ENCODE results near the gene FLNC.

The FLNC gene

DNA sequence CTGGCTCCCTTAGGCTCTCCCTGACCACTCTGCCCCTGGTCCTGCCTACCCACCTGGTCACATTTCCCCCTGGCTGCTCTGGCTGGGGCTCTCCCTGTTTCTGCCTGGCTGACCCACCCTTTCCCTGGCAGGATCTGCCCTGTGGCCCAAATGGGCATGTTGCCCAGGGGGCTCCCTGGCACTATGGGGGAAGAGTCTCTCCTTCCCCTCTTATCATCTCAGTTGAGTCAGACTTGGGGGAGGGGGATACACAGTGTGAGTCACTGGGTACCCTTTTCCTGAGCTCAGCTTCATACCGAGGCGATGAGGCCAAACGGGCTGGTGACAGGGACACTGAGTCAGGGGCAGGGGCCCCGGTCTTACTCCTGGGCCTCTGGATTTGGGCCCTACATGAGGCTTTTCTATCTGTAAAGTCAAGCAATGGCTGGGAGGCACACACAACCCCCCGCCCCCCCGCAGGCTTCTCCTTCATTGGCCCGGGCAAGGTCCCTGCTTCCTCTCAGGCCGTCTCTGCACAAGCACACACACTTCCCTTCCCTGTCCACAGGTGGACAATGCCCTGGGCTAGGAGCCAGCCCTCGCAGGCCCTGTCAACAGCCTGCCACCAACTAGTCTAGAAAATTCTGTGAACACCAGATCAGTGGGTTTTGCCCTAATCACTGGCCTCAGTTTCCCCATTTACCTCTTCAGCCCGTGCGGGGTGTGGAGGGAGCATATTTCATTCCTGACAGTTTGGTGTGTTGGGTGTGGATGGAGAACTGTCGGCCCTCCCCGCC, 627 bp upstream of the FLNC start:
- DNase-seq (ENCODE audit: extremely low spot score): no peak
- ChIA-PET CTCF (no interaction called here), POLR2A (interaction anchor here (1.0 kb wide), 1 partner anchor 89 kb away, joined by 3 read pairs; no protein-coding TSS in a partner anchor)
- TF ChIP-seq L3MBTL2 (conservative IDR thresholded peaks at IDR 0.05) (no peak), FOXA1 (IDR thresholded peaks at IDR 0.05) (no peak), LEF1 (IDR thresholded peaks at IDR 0.05; ENCODE audit: borderline replicate concordance) (no peak), ELF4 (IDR thresholded peaks at IDR 0.05) (no peak), SP1 (IDR thresholded peaks at IDR 0.05) (no peak), FOXM1 (IDR thresholded peaks at IDR 0.05; ENCODE audit: borderline replicate concordance) (no peak), HDGF (IDR thresholded peaks at IDR 0.05; ENCODE audit: borderline replicate concordance) (no peak), NFRKB (IDR thresholded peaks at IDR 0.05) (no peak), CTBP1 (IDR thresholded peaks at IDR 0.05; ENCODE audit: borderline replicate concordance) (no peak), SUZ12 (IDR thresholded peaks at IDR 0.05) (no peak), TARDBP (IDR thresholded peaks at IDR 0.05) (no peak), FOXK2 (IDR thresholded peaks at IDR 0.05) (no peak), BHLHE40 (IDR thresholded peaks at IDR 0.05; ENCODE audit: borderline replicate concordance) (no peak), ARNT (IDR thresholded peaks at IDR 0.05) (no peak)
- TF ChIP-seq, protein P1, sequence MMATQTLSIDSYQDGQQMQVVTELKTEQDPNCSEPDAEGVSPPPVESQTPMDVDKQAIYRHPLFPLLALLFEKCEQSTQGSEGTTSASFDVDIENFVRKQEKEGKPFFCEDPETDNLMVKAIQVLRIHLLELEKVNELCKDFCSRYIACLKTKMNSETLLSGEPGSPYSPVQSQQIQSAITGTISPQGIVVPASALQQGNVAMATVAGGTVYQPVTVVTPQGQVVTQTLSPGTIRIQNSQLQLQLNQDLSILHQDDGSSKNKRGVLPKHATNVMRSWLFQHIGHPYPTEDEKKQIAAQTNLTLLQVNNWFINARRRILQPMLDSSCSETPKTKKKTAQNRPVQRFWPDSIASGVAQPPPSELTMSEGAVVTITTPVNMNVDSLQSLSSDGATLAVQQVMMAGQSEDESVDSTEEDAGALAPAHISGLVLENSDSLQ (IDR thresholded peaks at IDR 0.05): no peak

DNA sequence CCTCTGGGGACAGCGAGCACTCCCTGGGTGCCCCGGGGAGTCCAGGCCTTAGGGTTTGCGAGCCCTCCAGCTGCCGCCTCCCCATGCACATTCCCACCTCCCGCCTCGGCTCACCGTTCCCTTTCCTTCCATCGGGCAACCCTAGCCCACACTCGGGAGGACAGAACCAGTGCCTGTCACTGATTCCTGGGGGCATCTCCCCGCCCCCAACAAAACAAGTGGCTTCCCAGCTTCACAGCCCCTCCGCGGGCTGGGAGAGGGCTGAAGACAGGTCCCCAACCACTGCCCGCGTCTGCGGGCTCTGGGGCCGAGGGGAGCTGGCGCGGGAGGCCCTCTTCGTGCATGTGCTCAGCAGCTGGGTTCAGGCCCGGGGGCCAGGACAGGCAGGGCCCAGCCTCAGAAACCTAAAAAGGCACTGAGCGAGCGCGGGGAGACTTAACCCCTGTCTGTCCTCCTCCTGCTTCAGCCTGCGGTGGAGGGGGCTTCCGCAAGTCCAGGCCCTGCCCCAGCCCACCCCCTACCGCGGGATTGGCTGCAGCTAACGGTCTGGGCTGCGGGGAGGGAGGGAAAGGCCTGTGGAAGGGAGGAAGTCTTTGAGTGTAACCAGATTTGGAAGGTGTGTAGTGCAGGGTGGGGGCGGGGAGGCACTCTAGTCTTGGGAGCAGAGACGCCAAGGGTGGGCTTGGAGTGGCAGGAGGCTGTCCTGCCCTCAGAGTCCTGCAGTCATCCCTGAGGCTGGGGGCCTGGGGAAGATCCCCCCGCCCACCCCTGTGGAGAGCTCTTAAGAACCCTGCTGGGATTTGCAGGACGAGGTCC, 1.2 kb downstream of the FLNC start:
- TF ChIP-seq L3MBTL2 (conservative IDR thresholded peaks at IDR 0.05) (peak; percentile 82), CTBP1 (IDR thresholded peaks at IDR 0.05; ENCODE audit: borderline replicate concordance) (no peak)
- ChIA-PET CTCF (interaction anchor here (0.5 to 3.2 kb wide), 3 partner anchors 10 to 807 kb away, joined by 3 to 15 read pairs (median 3); no protein-coding TSS in a partner anchor), POLR2A (interaction anchor here (0.6 to 3.0 kb wide), 10 partner anchors 9 to 376 kb away, joined by 3 to 32 read pairs (median 4); partner anchors contain the start of genes ATP6V1F, CALU and HILPDA)
- DNase-seq (ENCODE audit: extremely low spot score): peak; percentile 69

DNA sequence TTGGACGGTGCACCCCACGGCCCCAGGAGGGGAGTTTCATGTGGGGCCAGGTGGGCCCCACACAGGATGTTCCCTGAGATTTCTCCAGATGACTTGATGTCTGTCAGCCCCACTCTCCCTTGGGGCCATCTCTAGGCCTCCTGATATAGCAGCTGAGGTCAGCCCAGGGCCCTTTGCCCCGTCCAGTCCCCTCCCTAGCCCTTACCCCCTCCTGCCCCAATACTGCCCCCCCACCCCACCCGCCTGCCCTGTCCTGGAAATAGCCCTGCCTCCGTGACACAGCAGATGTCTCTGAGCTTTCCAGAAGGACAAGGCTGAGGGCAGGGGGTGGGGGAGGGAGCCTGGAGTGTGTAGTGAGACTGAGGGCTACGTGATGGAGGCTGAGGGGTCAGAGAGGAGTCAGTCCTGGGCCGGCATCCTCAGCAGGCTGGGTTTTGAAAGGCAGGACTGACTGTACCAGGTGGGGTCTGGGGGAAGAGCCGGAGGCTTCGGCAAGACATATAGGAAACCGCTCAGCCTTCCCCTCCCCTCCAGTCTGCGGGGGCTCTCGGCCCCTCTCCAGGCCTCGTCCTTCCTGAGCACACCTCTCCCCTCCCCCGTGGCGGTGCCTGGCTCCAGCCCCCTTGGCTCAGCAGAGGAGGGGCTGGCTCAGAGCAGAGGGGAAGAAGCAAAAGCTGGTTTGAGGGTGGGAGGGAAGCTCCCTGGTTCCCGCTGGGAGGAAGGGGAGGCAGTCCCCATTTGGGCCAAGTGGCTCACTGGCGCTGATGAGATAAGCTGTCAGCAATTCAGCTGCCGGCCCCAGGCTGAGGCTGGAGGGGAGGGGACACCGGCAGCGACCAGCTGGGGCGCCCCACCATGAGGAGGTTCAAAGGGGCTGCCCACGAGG, 2.0 kb downstream of the FLNC start:
- no peak for TF ChIP-seq FOXK2 (IDR thresholded peaks at IDR 0.05)
- no peak for TF ChIP-seq SP1 (IDR thresholded peaks at IDR 0.05)
- TF ChIP-seq BHLHE40 (IDR thresholded peaks at IDR 0.05; ENCODE audit: borderline replicate concordance): no peak
- TF ChIP-seq FOXA1 (IDR thresholded peaks at IDR 0.05): no peak
- no peak for TF ChIP-seq TARDBP (IDR thresholded peaks at IDR 0.05)
- CTCF ChIA-PET: interaction anchor here (0.6 to 3.2 kb wide), 3 partner anchors 9 to 28 kb away, joined by 3 to 15 read pairs (median 3); no protein-coding TSS in a partner anchor
- DNase-seq (ENCODE audit: extremely low spot score): no peak
- POLR2A ChIA-PET: interaction anchor here (0.5 to 3.0 kb wide), 11 partner anchors 8 to 1338 kb away, joined by 3 to 32 read pairs (median 3); partner anchors contain the start of genes ATP6V1F, CALU, CCDC136 and HILPDA

DNA sequence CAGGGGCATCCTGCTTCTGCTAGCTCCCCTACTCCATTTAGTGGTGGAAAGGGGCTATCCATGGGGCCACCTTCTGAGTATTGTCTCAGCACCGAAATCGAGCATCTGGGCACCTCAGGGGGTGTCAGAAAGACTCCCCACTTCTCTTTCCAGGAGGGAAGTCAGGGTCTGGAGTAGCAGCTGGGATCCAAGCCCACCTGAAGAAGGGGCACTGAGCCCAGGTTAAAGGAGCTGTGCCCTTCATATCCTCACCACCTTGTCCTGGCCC, 2.6 kb downstream of the FLNC start:
- POLR2A ChIA-PET: interaction anchor here (0.5 to 3.0 kb wide), 7 partner anchors 9 to 1337 kb away, joined by 3 to 32 read pairs (median 3); partner anchors contain the start of genes ATP6V1F and CCDC136
- CTCF ChIA-PET: interaction anchor here (0.9 to 3.2 kb wide), 2 partner anchors 9 to 27 kb away, joined by 3 to 15 read pairs; no protein-coding TSS in a partner anchor
- TF ChIP-seq SUZ12 (IDR thresholded peaks at IDR 0.05) (no peak), ELF4 (IDR thresholded peaks at IDR 0.05) (no peak), BHLHE40 (IDR thresholded peaks at IDR 0.05; ENCODE audit: borderline replicate concordance) (no peak), HDGF (IDR thresholded peaks at IDR 0.05; ENCODE audit: borderline replicate concordance) (no peak), L3MBTL2 (conservative IDR thresholded peaks at IDR 0.05) (no peak), NFRKB (IDR thresholded peaks at IDR 0.05) (no peak), LEF1 (IDR thresholded peaks at IDR 0.05; ENCODE audit: borderline replicate concordance) (no peak), ARNT (IDR thresholded peaks at IDR 0.05) (no peak), FOXK2 (IDR thresholded peaks at IDR 0.05) (no peak), ZNF384 (IDR thresholded peaks at IDR 0.05) (no peak), FOXM1 (IDR thresholded peaks at IDR 0.05; ENCODE audit: borderline replicate concordance) (no peak), CTBP1 (IDR thresholded peaks at IDR 0.05; ENCODE audit: borderline replicate concordance) (no peak), FOXA1 (IDR thresholded peaks at IDR 0.05) (no peak), SP1 (IDR thresholded peaks at IDR 0.05) (no peak), TARDBP (IDR thresholded peaks at IDR 0.05) (no peak)
- TF ChIP-seq, protein P1 (IDR thresholded peaks at IDR 0.05): no peak
- no peak for DNase-seq (ENCODE audit: extremely low spot score)

DNA sequence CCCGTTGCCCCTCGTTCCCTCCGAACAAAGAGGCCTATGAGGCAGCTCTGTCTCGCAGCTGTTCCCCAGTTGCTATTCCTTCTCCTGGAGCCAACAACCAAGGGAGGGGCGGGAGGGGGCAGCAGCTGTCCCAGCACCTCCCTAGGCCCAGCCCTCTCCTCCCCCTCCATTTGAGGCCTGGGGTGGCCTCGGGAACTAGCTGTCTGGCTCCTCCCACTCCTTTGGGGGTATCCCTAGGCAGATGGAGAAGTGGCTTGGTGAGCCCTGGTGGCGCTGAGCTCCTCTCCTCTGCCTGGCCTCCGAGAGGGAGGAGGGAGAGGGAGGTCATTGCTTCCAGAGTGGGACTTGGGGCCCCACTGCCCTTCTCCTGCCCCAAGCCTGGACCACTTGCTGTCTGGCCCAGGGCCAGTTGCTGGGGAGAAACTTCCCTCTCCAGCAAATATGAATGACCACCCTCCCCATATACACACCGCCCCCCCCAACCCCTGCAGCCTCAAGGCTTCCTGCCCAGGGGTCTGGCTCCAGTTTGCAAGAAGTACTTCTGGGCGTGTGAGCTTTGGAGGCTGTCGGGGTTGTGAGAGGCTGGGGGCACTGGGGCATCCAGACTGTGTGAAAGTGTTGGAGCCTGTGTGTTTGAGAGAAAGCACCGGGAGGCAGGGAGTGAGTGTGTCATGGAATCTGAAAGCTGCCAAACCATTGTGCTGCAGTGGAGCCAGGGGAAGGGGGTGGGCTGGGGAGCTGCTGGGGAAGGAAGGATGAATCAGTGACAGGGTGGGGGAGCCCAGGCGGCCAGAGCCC, 3.1 kb downstream of the FLNC start:
- ChIA-PET CTCF (interaction anchor here (0.9 to 3.2 kb wide), 2 partner anchors 8 to 27 kb away, joined by 3 to 15 read pairs; no protein-coding TSS in a partner anchor), POLR2A (interaction anchor here (0.6 to 3.0 kb wide), 6 partner anchors 10 to 93 kb away, joined by 3 to 32 read pairs (median 4); partner anchors contain the start of genes ATP6V1F and CCDC136)
- TF ChIP-seq ZNF384 (IDR thresholded peaks at IDR 0.05): no peak
- no peak for TF ChIP-seq TARDBP (IDR thresholded peaks at IDR 0.05)
- no peak for TF ChIP-seq SP1 (IDR thresholded peaks at IDR 0.05)
- TF ChIP-seq FOXM1 (IDR thresholded peaks at IDR 0.05; ENCODE audit: borderline replicate concordance): no peak
- no peak for TF ChIP-seq FOXA1 (IDR thresholded peaks at IDR 0.05)
- TF ChIP-seq ARNT (IDR thresholded peaks at IDR 0.05): no peak
- no peak for TF ChIP-seq HDGF (IDR thresholded peaks at IDR 0.05; ENCODE audit: borderline replicate concordance)
- TF ChIP-seq LEF1 (IDR thresholded peaks at IDR 0.05; ENCODE audit: borderline replicate concordance): no peak
- TF ChIP-seq NFRKB (IDR thresholded peaks at IDR 0.05): no peak
- TF ChIP-seq L3MBTL2 (conservative IDR thresholded peaks at IDR 0.05): no peak
- TF ChIP-seq BHLHE40 (IDR thresholded peaks at IDR 0.05; ENCODE audit: borderline replicate concordance): no peak
- no peak for TF ChIP-seq FOXK2 (IDR thresholded peaks at IDR 0.05)
- TF ChIP-seq ELF4 (IDR thresholded peaks at IDR 0.05): no peak
- no peak for TF ChIP-seq CTBP1 (IDR thresholded peaks at IDR 0.05; ENCODE audit: borderline replicate concordance)
- TF ChIP-seq, protein P1 (IDR thresholded peaks at IDR 0.05): no peak
- no peak for TF ChIP-seq SUZ12 (IDR thresholded peaks at IDR 0.05)
- no peak for DNase-seq (ENCODE audit: extremely low spot score)
